HG02973 (cell line): ENCODE data around the gene BIN1.
"Not testable (repeated sequence)": the region's sequence is repeated elsewhere in the genome, so short reads cannot be mapped to it uniquely, and the experiment has no call there.

Source experiments
- ATAC-seq: cut with Tn5 transposase; IDR thresholded peaks from one replicate; pipeline ENCODE4 v1.9.1; 2021; ENCODE audit warnings: moderate library complexity; ENCODE audit not compliant: unreplicated experiment

BIN1 gene

GRCh38 chr2:127134235-127134634 is 27.3 kb upstream of the BIN1 start:
- no peak for ATAC-seq

- no peak for ATAC-seq
These were observed 26.8 kb upstream of the BIN1 start for GRCh38 chr2:127133793-127134192.

GRCh38 chr2:127130421-127130820 is 23.5 kb upstream of the BIN1 start:
- no peak for ATAC-seq

- no peak for ATAC-seq
These were observed 23.0 kb upstream of the BIN1 start for GRCh38 chr2:127129937-127130336.

- peak; percentile 92 for ATAC-seq
These were observed 21.5 kb upstream of the BIN1 start for GRCh38 chr2:127128445-127128904.

GRCh38 chr2:127125821-127126220 is 18.9 kb upstream of the BIN1 start:
- ATAC-seq, result no peak

GRCh38 chr2:127124426-127124825 is 17.5 kb upstream of the BIN1 start:
- no peak for ATAC-seq

- no peak for ATAC-seq
These were observed 15.5 kb upstream of the BIN1 start for GRCh38 chr2:127122361-127123027.

GRCh38 chr2:127121776-127122176 is 14.8 kb upstream of the BIN1 start:
- ATAC-seq, result no peak

- ATAC-seq, result no peak
These were observed 14.4 kb upstream of the BIN1 start for GRCh38 chr2:127121353-127121752.

GRCh38 chr2:127120408-127120807 is 13.5 kb upstream of the BIN1 start:
- not testable (repeated sequence) for ATAC-seq

- no peak for ATAC-seq
These were observed 11.5 kb upstream of the BIN1 start for GRCh38 chr2:127118467-127118866.

- ATAC-seq, result no peak
These were observed 11.1 kb upstream of the BIN1 start for GRCh38 chr2:127118038-127118437.

GRCh38 chr2:127117603-127118002 is 10.6 kb upstream of the BIN1 start:
- ATAC-seq, result no peak

GRCh38 chr2:127115471-127116199 is 8.7 kb upstream of the BIN1 start:
- no peak for ATAC-seq

GRCh38 chr2:127110985-127111384 is 4.0 kb upstream of the BIN1 start:
- no peak for ATAC-seq

GRCh38 chr2:127108090-127108523 is 1.2 kb upstream of the BIN1 start:
- ATAC-seq, result no peak

GRCh38 chr2:127107622-127107999 is 657 bp upstream of the BIN1 start:
- peak; percentile 13 for ATAC-seq

- peak; percentile 11 for ATAC-seq
These were observed 430 bp downstream of the BIN1 start for GRCh38 chr2:127106457-127106990.

GRCh38 chr2:127105656-127106456 is 1.1 kb downstream of the BIN1 start:
- ATAC-seq, result no peak

- ATAC-seq, result no peak
These were observed 1.9 kb downstream of the BIN1 start for GRCh38 chr2:127104881-127105655.
